KOPT-K1 (cell line): ENCODE data around the gene PWWP2B.

Experiments used
- H3K27ac ChIP-seq: fragments of 200-600 bp; sonication (generic); 2 replicates; pipeline ENCODE4 v1.5.1; 2016; ENCODE audit warnings: antibody characterized with exemption, mild to moderate bottlenecking, low read depth, low read length; ENCODE audit not compliant: poor library complexity, severe bottlenecking
- H3K36me3 ChIP-seq: fragments of 200-600 bp; sonication (generic); 2 replicates; pipeline ENCODE4 v1.5.1; 2017; ENCODE audit warnings: antibody characterized with exemption, mild to moderate bottlenecking, low read length, moderate library complexity; ENCODE audit not compliant: insufficient read depth
- H3K9me3 ChIP-seq: fragments of 200-600 bp; sonication (generic); 2 replicates; pipeline ENCODE4 v1.5.1; 2017; ENCODE audit warnings: antibody characterized with exemption, low read length, mild to moderate bottlenecking; ENCODE audit not compliant: insufficient read depth, poor library complexity, severe bottlenecking

Gene PWWP2B

DNA sequence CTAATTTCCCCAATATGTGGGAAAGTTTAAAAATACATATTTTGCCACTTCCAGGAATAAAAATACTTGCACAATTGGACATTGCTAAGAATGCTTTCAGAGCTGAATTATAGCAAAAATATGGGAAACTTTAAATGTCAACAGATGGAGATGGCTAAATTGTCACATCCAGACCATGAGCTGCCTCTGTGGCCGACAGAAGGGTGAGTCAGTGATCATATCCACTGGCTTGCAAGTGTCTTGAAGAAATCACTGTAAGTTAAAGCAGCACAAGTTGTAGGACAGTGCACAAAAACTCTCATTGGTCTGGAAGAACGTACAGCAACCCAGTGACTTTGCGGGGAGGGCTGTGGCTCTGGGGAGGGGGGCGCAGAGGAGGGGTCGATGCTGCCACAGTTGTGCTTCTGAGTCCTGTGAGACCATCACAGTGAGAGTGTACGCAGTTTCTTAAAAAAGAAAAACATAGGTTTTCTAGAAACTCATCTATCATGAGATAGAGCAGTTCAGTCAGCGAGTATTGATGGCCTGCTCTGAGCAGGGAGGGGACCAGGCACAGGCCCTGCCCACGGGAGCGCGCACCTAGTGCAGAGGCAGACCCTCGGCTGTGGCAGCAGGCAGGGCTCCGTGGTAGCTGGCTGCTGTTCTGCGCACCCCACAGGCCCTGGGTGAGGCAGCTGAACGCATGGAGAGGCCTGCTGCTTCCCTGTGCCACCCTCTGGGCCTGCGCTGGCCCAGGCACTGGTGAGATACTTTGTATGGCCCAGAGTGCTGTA lies 39.5 kb upstream of the PWWP2B start:
- no peaks in the 10 kb centered on the region for H3K9me3 ChIP-seq
- no peaks in the 10 kb centered on the region for H3K36me3 ChIP-seq
- no peak overlapping the region for H3K27ac ChIP-seq

- Histone ChIP-seq H3K9me3 (peaks cover 5% of the 10 kb centered on the region), H3K36me3 (no peaks in the 10 kb centered on the region), H3K27ac (no peak overlapping the region)
Measured at GRCh38 chr10:132359305-132360040, 37.5 kb upstream of the PWWP2B start.

DNA sequence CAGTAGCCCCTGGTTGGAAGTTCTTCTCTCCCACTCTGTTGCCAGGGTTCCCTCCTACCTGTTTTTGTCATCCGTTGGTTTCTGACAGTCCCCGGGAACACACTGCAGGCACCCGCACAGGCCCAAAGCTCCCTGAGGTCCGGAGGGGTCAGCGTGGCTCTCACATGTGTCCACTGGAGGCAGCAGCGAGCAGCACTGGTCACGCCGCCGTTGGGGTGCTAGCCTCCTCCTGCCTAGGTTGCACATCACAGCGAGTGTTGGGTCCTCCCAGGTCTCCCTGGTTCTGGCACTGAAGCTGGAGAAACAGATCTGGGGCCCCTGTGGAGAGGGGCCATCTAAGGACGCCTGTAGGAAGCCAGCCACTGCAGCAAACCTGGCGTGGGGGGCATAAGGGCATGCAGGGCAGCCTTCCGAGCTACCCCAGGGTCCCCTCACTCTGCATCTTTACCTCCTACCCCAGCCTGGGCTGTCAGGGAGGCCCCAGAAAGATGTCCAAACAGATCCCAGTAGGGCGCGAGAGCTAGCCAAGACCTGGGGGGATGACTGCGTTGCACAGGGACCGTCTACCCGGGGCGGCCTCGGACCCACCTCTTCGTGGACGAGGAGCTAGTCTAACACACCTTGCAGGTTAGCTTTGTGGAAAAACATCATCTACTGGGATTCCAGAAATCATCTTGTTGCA lies 36.1 kb upstream of the PWWP2B start:
- H3K27ac ChIP-seq = no peak overlapping the region
- H3K36me3 ChIP-seq = no peaks in the 10 kb centered on the region
- H3K9me3 ChIP-seq = peaks cover 5% of the 10 kb centered on the region

- Histone ChIP-seq H3K36me3 (no peaks in the 10 kb centered on the region), H3K9me3 (peaks cover 5% of the 10 kb centered on the region)
Measured at GRCh38 chr10:132361581-132362101, 35.4 kb upstream of the PWWP2B start.

GRCh38 chr10:132362151-132362611 lies 34.8 kb upstream of the PWWP2B start:
- Histone ChIP-seq H3K9me3 (peaks cover 5% of the 10 kb centered on the region), H3K36me3 (no peaks in the 10 kb centered on the region), H3K27ac (no peak overlapping the region)

More at GRCh38 chr10:132361581-132362101, 35.4 kb upstream of the PWWP2B start:
- H3K27ac ChIP-seq = no peak overlapping the region

- Histone ChIP-seq H3K27ac (no peak overlapping the region), H3K9me3 (peaks cover 5% of the 10 kb centered on the region), H3K36me3 (no peaks in the 10 kb centered on the region)
Measured at GRCh38 chr10:132363376-132363775, 33.6 kb upstream of the PWWP2B start.

- Histone ChIP-seq H3K36me3 (no peaks in the 10 kb centered on the region), H3K27ac (no peak overlapping the region), H3K9me3 (peaks cover 5% of the 10 kb centered on the region)
Measured at GRCh38 chr10:132363921-132364593, 32.9 kb upstream of the PWWP2B start.

GRCh38 chr10:132364594-132364970 lies 32.4 kb upstream of the PWWP2B start:
- no peak overlapping the region for H3K27ac ChIP-seq
- peaks cover 5% of the 10 kb centered on the region for H3K9me3 ChIP-seq
- no peaks in the 10 kb centered on the region for H3K36me3 ChIP-seq

DNA sequence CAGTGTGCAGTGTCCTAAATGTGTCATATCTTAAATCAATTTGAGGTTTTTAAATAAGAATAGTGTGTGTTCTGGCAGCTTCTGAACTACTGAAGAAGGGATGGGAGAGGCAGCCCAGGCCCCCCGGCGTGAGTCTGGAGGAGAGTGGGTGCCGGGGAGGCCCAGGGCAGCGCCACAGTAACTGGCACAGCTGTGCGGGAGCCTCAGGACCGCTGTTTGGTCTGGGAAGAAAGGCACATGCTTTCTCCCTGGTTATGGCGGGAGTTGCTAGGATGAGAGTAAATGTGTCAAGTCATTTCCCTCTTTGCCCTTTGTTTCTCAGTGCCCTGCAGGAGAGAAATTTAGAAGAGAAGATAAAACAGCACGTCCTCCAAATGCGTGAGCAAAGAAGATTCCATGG lies 31.9 kb upstream of the PWWP2B start:
- Histone ChIP-seq H3K27ac (no peak overlapping the region), H3K36me3 (no peaks in the 10 kb centered on the region), H3K9me3 (peaks cover 5% of the 10 kb centered on the region)

- H3K36me3 ChIP-seq = no peaks in the 10 kb centered on the region
- H3K9me3 ChIP-seq = peaks cover 5% of the 10 kb centered on the region
- H3K27ac ChIP-seq = no peak overlapping the region
Measured at GRCh38 chr10:132366006-132366405, 31.0 kb upstream of the PWWP2B start.

- peaks cover 5% of the 10 kb centered on the region for H3K9me3 ChIP-seq
Measured at GRCh38 chr10:132366499-132366898, 30.5 kb upstream of the PWWP2B start.

GRCh38 chr10:132368391-132368790 lies 28.6 kb upstream of the PWWP2B start:
- H3K9me3 ChIP-seq = peaks cover 5% of the 10 kb centered on the region

More at GRCh38 chr10:132366499-132366898, 30.5 kb upstream of the PWWP2B start:
- H3K36me3 ChIP-seq = no peaks in the 10 kb centered on the region
- H3K27ac ChIP-seq = no peak overlapping the region

DNA sequence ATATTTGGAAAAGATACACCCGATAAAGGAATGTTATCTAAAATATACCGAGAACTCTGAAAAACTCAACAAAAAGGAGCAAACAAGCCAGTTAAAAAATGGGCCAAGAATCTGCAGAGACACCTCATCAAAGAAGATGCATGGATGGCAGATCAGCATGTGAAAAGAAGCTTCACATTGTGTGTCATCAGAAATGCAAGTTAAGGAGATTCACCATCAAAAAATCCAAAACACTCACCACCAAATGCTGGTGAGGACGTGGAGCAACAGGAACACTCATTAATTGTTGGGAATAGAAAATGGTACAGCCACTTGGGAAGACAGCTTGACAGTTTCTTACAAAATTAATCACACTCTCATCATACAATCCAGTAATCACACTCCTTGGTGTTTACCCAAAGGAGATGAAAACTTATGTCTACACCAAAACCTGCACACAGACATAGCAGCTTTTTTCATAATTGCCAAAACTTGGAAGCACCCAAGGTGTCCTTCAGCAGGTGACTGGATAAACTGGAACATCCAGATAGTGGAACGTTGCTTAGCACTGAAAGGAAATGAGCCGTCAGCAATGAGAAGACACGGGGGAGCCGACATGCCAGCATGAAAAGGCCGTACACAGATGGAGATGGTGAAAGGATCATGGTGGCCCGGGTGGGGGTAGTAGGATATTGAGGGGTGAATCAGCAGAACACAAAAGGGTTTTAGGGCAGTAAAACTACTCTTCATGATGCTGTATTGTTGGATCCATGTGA lies 27.9 kb upstream of the PWWP2B start:
- peaks cover 4% of the 10 kb centered on the region for H3K9me3 ChIP-seq
- H3K27ac ChIP-seq = no peak overlapping the region
- no peaks in the 10 kb centered on the region for H3K36me3 ChIP-seq

More at GRCh38 chr10:132368391-132368790, 28.6 kb upstream of the PWWP2B start:
- H3K27ac ChIP-seq = no peak overlapping the region
- H3K36me3 ChIP-seq = no peaks in the 10 kb centered on the region

DNA sequence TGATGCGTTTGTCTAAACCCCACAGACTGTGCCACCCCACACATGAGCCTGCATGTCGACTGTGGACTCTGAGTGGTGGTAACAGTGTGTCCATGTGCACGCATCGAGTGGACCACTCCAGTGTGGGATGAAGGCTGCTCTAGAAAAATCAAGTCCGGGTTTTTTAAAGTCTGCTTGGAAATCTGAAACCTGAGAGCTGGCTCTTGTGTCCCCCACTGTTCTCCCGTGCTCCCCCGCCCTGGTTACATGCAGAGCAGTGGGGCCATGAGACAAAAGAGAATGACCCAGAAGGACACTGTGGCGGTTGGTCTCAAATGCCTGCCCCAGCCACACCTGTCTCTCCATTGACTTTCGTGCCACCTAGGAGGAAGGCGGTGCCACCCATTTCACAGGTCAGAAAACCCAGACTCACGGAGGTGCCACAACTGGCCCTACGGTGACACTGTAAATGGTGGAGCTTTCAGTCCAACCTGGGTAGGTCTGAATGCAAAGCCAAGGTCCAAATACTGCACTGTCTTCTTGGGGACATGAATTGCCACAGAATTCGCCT lies 27.3 kb upstream of the PWWP2B start:
- H3K27ac ChIP-seq = no peak overlapping the region
- no peaks in the 10 kb centered on the region for H3K9me3 ChIP-seq
- no peaks in the 10 kb centered on the region for H3K36me3 ChIP-seq
